Measurements from ENCODE around the gene WBP2.
"Not testable (repeated sequence)": the region's sequence is repeated elsewhere in the genome, so short reads cannot be mapped to it uniquely, and the experiment has no call there.

Gene WBP2

DNA sequence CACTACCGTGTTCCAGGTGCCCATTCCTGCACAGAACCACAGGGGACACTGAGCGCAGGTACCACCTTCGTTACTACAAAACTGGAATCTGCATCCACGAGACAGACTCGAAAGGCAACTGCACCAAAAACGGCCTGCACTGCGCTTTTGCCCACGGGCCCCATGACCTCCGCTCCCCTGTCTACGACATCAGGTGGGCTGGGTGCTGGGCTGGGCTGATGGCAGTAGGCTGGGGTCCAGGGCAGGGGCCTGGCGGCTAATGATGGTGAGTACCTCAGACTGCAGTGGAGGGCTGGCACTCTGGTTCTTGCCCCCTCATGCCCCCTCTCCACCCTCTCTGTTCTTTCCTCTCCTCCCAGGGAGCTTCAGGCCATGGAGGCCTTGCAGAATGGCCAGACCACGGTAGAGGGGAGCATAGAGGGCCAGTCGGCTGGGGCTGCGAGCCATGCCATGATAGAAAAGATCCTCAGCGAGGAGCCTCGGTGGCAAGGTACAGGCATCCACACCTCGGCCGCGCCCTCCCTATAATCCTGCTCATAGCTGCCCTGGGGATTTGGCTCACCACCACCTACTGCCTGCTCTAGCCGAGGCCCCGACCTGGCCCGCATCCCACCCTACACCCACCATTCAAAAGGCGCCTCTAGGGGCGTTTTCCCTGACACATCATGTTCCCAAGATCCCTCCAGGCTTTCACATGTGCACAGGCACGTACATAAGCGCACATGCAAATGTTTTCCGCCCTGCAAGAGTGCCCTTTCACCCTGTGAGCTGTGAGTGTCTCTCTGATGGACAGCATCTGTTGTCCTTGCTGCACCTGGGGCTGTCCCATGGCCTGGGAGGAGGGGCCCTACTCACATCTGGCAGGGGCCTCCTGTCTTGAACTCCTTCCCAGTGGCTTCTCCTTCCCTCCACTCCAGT lies 42.8 kb downstream of the WBP2 start:
- no peak for DNase-seq

DNA sequence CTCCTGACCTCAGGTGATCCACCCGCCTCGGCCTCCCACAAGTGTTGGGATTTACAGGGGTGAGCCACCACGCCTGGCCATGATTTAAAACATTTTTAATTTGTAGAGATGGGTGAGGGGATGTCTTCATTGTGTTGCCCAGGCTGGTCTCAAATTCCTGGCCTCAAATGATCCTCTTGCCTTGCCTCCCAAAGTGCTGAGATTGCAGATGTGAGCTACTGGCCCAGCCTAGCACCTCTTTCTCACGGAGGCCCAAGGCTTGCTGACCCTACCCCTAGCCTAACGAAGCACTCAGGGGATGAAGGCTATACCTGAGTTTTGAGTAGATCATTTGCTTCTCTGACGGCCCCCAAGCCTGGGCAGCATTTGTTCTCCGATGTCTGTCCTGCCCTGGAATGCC lies 44.0 kb downstream of the WBP2 start:
- DNase-seq = no peak

DNA sequence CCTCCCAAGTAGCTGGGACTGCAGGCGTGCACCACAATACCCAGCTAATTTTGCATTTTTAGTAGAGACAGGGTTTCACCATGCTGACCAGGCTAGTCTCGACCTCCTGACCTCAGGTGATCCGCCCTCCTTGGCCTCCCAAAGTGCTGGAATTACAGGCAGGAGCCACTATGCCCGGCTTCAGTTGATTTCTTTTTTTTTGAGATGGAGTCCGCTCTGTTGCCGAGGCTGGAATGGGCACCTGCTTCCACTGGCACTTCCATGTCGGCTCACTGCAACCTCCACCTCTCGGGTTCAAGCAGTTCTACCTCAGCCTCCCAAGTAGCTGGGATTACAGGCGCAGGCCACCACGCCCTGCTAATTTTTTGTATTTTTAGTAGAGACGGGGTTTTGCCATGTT lies 44.4 kb downstream of the WBP2 start:
- not testable (repeated sequence) for DNase-seq

DNA sequence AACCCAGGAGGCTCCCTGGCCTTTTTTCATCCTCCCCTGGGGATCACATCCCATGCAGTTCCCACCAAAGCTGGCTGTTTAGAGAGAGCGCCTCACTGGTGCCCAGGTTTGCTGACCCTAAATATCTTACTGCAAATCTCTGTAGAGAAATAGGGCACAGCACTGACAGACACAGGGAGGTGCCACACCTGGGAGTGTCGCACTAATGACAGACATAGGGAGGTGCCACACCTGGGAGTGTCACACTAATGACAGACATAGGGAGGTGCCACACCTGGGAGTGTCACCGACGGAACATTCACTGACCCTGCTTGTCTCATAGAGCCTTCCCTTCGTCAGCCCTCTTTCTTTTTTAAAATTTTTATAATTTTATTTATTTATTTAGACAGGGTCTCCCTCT lies 44.9 kb downstream of the WBP2 start:
- DNase-seq = no peak

DNA sequence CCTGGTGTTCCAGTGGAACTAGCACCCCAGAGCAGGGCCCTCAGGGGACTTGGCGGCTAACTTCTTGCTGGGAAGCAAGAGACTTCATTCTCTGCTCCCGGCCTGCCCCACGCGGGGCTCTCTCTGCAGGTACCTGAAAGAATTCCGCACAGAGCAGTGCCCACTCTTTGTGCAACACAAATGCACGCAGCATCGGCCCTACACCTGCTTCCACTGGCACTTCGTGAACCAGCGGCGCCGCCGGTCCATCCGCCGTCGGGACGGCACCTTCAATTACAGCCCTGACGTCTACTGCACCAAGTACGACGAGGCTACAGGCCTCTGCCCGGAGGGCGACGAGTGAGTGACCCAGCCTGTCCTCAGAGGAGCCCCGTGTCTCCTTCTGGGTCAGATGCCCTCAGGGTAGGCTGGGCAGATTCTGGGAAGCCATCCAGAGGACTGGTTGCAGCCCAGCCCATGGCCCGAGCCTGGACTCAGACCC lies 45.5 kb downstream of the WBP2 start:
- no peak for DNase-seq

DNA sequence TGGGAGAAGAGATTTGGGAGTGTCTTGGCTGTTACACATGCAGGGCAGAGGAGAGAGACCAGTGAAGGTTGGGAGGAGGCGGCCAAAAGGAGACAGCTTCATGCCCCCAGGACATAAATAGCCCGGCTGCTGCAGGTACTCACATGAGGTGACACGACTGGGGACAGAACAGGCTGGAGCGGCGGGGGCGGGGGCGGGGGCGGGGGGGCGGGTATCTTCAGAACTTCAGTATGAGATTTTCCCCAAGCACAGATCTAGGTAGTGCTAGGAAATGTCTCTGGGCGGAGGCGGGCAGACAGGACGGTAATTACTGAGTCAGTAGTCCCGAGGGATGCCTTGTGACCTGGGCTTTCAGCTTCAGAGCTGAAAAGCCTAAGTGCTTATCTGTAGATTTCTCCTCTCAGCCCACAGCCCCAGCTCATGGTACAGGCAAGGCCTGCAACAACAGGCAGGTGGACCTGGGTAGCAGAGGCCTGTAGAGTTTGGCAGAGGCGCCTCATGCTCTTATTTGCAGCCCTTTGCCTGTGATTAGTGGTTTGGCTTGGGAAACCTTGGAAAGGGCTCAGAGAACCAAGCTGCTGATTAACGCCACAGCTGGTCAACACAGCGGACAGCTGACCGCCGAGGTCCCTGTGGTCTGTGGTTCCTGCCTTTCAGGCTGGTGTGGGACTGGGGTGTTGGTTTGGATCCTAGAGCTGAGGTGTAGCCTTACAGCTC lies 46.1 kb downstream of the WBP2 start:
- peak in 2 of 3 donors; percentile 21 for DNase-seq

DNA sequence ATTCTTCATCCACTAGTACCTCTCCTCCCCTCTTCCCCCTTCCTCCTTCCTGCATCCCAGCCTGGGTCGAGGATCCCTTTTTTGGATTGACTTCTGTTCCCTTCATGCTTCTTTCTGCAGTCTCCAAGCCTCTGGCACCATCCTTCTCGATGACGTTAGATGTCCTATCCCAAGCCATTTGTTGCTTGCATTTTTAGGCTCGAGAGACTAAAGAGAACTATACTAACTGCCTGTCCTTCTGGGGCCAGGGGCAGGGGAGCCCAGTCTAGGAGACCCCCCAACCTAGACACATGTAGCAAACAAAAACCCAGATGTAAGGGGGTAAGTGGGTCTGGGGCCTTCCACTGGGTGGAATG lies 46.6 kb downstream of the WBP2 start:
- no peak for DNase-seq

DNA sequence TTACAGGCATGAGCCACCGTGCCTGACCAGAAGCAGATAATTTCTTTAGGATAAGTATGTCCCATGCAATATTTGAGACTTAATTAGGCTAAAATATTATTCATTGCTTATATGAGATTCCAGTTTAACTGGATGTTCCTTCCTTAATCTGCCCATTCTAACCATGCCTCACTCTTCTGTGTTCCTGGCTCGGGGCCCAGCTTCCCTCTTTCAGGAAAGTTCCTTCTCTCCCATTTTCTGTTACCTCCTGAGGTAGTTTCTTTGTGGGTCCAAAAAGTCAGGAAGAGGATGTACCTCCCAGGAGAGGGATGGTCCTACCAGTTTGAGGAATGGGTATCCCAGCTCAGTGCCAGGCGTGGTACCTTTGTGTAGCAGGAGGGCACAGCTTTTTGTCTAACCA lies 47.3 kb downstream of the WBP2 start:
- no peak for DNase-seq

DNA sequence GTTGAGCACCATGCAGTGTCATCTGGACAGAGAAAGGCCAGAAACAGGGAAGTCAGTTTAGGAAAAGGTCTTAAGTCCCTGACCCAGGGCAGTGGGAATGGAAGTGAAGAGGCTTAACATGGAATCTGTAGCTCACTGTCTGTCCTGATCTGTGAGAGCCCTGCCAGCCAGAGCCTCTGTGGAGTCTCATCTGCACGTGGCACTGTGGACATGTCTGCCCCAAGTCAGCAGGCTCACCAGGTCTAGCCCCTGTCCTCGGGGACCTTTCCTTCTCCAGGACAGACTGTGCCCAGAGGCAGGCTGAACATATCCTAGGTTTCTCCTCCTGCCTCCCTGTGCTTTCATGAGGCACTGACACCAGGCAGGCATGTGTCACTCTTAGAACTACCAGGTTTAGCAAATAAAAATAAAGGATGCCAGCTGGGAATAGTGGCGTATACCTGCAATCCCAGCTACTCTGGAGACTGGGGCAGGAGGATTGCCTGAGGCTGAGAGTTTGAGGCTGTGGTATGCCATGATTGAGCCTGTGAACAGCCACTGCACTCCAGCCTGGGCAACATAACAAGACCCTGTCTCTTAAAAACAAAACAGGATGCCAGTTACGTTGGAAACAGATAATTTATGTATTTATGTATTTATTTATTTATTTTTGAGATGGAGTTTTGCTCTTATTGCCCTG lies 48.2 kb downstream of the WBP2 start:
- no peak for DNase-seq

DNA sequence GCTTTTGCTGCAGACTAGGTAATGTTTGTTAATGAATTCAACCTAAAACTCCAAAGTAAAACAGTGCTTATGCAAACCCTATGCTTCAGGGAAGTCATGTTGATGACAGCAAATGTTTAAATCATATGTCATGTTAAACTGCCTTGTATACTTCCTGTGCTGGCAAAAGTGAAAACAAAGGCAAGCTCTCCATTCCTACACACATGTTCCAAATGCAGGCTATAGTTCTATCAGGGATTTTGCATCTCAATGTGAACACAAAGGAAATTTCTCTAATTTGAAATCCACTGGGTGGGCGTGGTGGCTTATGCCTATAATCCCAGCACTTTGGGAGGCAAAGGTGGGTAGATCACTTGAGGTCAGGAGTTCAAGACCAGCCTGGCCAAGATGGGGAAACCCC lies 51.3 kb downstream of the WBP2 start:
- no peak for DNase-seq

DNA sequence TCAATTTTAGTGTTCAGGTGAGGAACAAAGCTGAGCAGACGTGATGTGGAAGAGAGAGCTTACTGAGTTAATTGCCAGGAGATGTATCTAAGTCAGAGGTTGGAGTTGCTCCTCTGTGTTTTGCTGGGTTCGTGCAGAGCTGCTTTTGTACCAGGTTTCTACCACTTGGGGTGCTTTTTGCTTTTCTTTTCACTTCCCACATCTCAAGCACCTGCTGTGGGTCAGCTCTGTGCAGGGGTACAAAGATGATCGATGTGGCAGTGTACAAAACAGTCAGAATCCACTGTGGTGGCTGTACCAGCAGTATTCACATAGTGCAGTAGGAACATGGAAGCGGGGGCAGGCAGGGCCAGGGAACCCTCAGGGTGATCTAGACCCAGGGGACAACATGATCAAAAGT lies 55.7 kb downstream of the WBP2 start:
- no peak for DNase-seq

DNA sequence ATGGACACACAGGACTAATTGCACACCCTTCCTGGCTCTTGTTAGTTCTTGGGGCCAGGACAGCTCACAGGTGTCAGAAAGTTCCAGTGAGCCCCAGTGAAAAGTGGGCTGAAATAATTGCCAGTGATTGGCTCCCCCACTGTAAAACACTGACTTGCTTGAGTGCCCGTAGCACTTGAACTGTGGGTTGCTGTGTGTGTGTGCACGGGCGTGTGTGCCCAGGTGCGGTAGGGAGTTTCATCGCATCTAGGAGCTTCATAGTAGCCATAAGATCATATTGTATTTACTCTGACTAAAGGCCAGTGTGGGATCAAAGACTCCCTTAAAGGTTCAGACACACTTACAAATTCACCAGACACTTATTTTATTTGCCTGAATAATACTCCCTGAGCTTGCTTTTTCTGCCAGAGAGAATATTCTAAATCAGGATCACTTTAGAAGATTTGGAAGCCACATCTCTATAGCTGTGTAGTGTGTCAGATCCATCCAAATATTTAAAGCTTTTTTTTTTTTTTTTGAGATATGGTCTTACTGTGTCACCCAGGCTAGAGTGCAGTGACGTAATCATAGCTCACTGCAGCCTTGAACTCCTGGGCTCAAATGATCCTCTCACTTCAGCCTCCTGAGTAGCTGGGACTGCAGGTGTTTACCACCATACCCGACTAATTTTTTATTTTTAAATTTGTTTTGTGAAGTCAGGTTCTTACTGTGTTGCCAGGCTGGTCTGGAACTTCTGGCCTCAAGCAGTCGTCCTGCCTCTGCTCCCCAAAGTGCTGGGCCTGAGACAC lies 59.1 kb downstream of the WBP2 start:
- DNase-seq = no peak
